Neuronal stem cell (in vitro differentiated cells): ENCODE data around the gene PCDHGB2.

Source experiments
- DNase-seq: peaks from one replicate; pipeline ENCODE4 v3.0.0-alpha.2; 2013; ENCODE audit warnings: low spot score
- H2AFZ ChIP-seq: one replicate; pipeline ENCODE4 v1.6.1; 2013; ENCODE audit warnings: mild to moderate bottlenecking, low read length, inconsistent platforms
- H2AK5ac ChIP-seq: 2 replicates; pipeline ENCODE4 v1.6.1; 2013; ENCODE audit warnings: low read depth, mild to moderate bottlenecking, inconsistent platforms, low read length, moderate library complexity, mixed read lengths
- H2BK120ac ChIP-seq: 2 replicates; pipeline ENCODE4 v1.6.1; 2013; ENCODE audit warnings: low read depth, mild to moderate bottlenecking, inconsistent platforms, low read length, moderate library complexity, mixed read lengths
- H2BK12ac ChIP-seq: one replicate; pipeline ENCODE4 v1.6.1; 2013; ENCODE audit warnings: low read length, inconsistent platforms
- H2BK15ac ChIP-seq: 2 replicates; pipeline ENCODE4 v1.6.1; 2013; ENCODE audit warnings: mild to moderate bottlenecking, low read length, inconsistent platforms, mixed read lengths
- H2BK5ac ChIP-seq: one replicate; pipeline ENCODE4 v1.6.1; 2013; ENCODE audit warnings: inconsistent platforms, mild to moderate bottlenecking, low read length, moderate library complexity
- H3K14ac ChIP-seq: one replicate; pipeline ENCODE4 v1.6.1; 2013; ENCODE audit warnings: low read length, inconsistent platforms
- H3K18ac ChIP-seq: 2 replicates; pipeline ENCODE4 v1.6.1; 2013; ENCODE audit warnings: low read length, inconsistent platforms
- H3K23ac ChIP-seq: 2 replicates; pipeline ENCODE4 v1.6.1; 2013; ENCODE audit warnings: low read depth, mild to moderate bottlenecking, mixed read lengths, low read length, inconsistent platforms; ENCODE audit not compliant: poor library complexity
- H3K27ac ChIP-seq: replicated peaks from 3 replicates; pipeline ENCODE4 v1.5.1; 2013; ENCODE audit warnings: low read length, inconsistent platforms
- H3K27me3 ChIP-seq, 3 experiments: 2 replicates each; pipeline ENCODE4 v1.6.1; 2013; ENCODE audit warnings: low read length in 3 of 3, mild to moderate bottlenecking in 2 of 3, inconsistent platforms in 1 of 3, low read depth in 1 of 3, mixed read lengths in 1 of 3, moderate library complexity in 1 of 3; ENCODE audit not compliant: control insufficient read depth in 3 of 3, insufficient read depth in 3 of 3
- H3K36me3 ChIP-seq, 2 donors: replicated peaks in 1 of 2; 2 replicates each; pipeline ENCODE4 v1.6.1; 2013; ENCODE audit warnings: low read length in 2 of 2; ENCODE audit not compliant: control insufficient read depth in 2 of 2, insufficient read depth in 2 of 2
- H3K4ac ChIP-seq: 2 replicates; pipeline ENCODE4 v1.6.1; 2013; ENCODE audit warnings: inconsistent platforms, mild to moderate bottlenecking, low read length, moderate library complexity
- H3K4me1 ChIP-seq, 2 donors: 1 replicate in 1 of 2; 2 replicates in 1 of 2; pipeline ENCODE4 v1.6.1; 2013; ENCODE audit warnings: low read length in 2 of 2, low read depth in 1 of 2; ENCODE audit not compliant: control insufficient read depth in 2 of 2, insufficient read depth in 1 of 2
- H3K4me2 ChIP-seq: one replicate; pipeline ENCODE4 v1.6.1; 2013; ENCODE audit warnings: mild to moderate bottlenecking, low read length, inconsistent platforms; ENCODE audit not compliant: insufficient read depth, poor library complexity, severe bottlenecking
- H3K4me3 ChIP-seq, 2 donors: 2 replicates each; pipeline ENCODE4 v1.5.1; 2013; ENCODE audit warnings: low read length in 2 of 2, mild to moderate bottlenecking in 2 of 2, inconsistent platforms in 1 of 2, moderate library complexity in 1 of 2
- H3K79me1 ChIP-seq: one replicate; pipeline ENCODE4 v1.6.1; 2013; ENCODE audit warnings: low read depth, mild to moderate bottlenecking, inconsistent platforms, low read length, moderate library complexity
- H3K9ac ChIP-seq: one replicate; pipeline ENCODE4 v1.6.1; 2013; ENCODE audit warnings: mild to moderate bottlenecking, low read depth, low read length, inconsistent platforms; ENCODE audit not compliant: poor library complexity
- H3K9me3 ChIP-seq, 2 donors: replicated peaks in 1 of 2; 2 replicates each; pipeline versions ENCODE3 to v1.6.1; 2013; ENCODE audit warnings: low read length in 2 of 2, mild to moderate bottlenecking in 2 of 2, inconsistent platforms in 1 of 2, low read depth in 1 of 2, mixed read lengths in 1 of 2, moderate library complexity in 1 of 2; ENCODE audit not compliant: control insufficient read depth in 2 of 2, insufficient read depth in 1 of 2
- H4K8ac ChIP-seq: one replicate; pipeline ENCODE4 v1.6.1; 2013; ENCODE audit warnings: low read depth, mild to moderate bottlenecking, inconsistent platforms, low read length, moderate library complexity
- H4K91ac ChIP-seq: one replicate; pipeline ENCODE4 v1.6.1; 2013; ENCODE audit warnings: low read length, low read depth, mild to moderate bottlenecking, inconsistent platforms; ENCODE audit not compliant: poor library complexity
- WGBS, 2 donors: extraction: QIAGEN DNeasy Blood & Tissue Kit; methylation state at CpG; one replicate each; pipeline ENCODE4 v1.1.7; 2013; ENCODE audit warnings: missing lambda C conversion rate in 2 of 2, mixed read lengths in 1 of 2; ENCODE audit not compliant: insufficient read length in 2 of 2, insufficient replicate concordance in 1 of 2; ENCODE audit errors: extremely low coverage in 2 of 2; 5-methylcytosine and 5-hydroxymethylcytosine counted together

The PCDHGB2 gene

DNA sequence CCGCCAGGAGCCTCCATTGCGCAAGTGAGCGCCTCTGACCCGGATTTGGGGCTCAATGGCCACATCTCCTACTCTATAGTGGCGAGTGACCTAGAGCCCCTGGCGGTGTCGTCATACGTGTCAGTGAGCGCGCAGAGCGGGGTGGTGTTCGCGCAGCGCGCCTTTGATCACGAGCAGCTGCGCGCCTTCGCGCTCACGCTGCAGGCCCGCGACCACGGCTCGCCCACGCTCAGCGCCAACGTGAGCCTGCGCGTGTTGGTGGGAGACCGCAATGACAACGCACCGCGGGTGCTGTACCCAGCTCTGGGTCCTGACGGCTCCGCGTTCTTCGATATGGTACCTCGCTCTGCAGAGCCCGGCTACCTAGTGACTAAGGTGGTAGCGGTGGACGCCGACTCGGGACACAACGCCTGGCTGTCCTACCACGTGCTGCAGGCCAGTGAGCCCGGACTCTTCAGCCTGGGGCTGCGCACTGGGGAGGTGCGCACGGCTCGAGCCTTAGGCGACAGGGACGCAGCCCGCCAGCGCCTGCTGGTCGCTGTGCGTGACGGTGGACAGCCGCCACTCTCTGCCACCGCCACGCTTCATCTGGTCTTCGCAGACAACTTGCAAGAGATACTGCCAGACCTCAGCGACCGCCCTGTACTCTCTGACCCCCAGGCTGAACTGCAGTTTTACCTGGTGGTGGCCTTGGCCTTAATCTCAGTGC, 50.0 kb downstream of the PCDHGB2 start:
- Histone ChIP-seq H3K27me3 (no peaks in the 10 kb centered on the region), H2BK5ac (no peak overlapping the region), H2BK15ac (no peak overlapping the region), H3K79me1 (no peaks in the 10 kb centered on the region), H3K23ac (no peak overlapping the region), H3K18ac (no peak overlapping the region), H4K91ac (no peak overlapping the region), H3K4ac (no peak overlapping the region), H3K14ac (no peak overlapping the region), H2AK5ac (no peak overlapping the region), H3K4me2 (no peak overlapping the region), H3K9me3 (peaks cover 51 to 93% of the 10 kb centered on the region in 2 donors), H3K4me1 (no peaks in the 10 kb centered on the region), H2AFZ (no peak overlapping the region), H3K4me3 (no peak overlapping the region), H3K36me3 (peaks cover 17 to 35% of the 10 kb centered on the region in 2 donors), H3K9ac (no peak overlapping the region), H3K27ac (no peak overlapping the region), H2BK12ac (no peak overlapping the region), H4K8ac (no peak overlapping the region), H2BK120ac (no peak overlapping the region)
- no peak for DNase-seq
- no CpG with 5 or more reads among the region's 64 CpGs for WGBS, 2 donors

DNA sequence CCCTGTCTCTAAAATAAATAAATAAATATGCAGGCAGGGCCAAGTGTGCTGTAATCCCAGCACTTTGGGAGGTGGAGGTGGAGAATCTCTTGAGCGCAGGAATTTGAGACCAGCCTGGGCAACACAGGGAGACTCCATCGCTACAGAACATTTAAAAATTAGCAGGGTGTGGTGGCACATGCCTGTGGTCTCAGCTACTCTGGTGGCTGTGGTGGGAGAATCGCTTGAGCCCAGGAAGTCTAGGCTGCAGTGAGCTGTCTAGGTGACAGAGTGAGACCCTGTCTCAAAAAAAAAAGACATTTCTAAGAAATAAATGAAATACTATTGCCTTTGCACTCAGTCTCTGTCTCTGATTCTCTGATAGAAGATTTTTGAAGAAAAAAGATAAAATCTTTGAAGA, 51.8 kb downstream of the PCDHGB2 start:
- H3K27me3 ChIP-seq: no peaks in the 10 kb centered on the region
- no peak overlapping the region for H3K27ac ChIP-seq
- H3K79me1 ChIP-seq: no peaks in the 10 kb centered on the region
- H3K4me1 ChIP-seq: no peaks in the 10 kb centered on the region
- peaks cover 18 to 44% of the 10 kb centered on the region in 2 donors for H3K36me3 ChIP-seq
- H3K23ac ChIP-seq: no peak overlapping the region
- no peak overlapping the region for H2AK5ac ChIP-seq
- no peak overlapping the region for H2BK120ac ChIP-seq
- H2BK5ac ChIP-seq: no peak overlapping the region
- no peak overlapping the region for H4K8ac ChIP-seq
- no peak overlapping the region for H3K4ac ChIP-seq
- no peak overlapping the region for H2BK15ac ChIP-seq
- WGBS, 2 donors: no CpG with 5 or more reads among the region's 3 CpGs
- no peak overlapping the region for H3K4me3 ChIP-seq
- H3K4me2 ChIP-seq: no peak overlapping the region
- no peak overlapping the region for H3K14ac ChIP-seq
- no peak overlapping the region for H4K91ac ChIP-seq
- H3K9me3 ChIP-seq: peaks cover 49 to 93% of the 10 kb centered on the region in 2 donors
- no peak for DNase-seq
- no peak overlapping the region for H2BK12ac ChIP-seq
- H3K18ac ChIP-seq: no peak overlapping the region
- no peak overlapping the region for H3K9ac ChIP-seq
- H2AFZ ChIP-seq: no peak overlapping the region
